A673 (cell line): ENCODE data around the gene ZNF335.

ENCODE experiments used
- CTCF ChIP-seq: fragments of 300-800, 200-600 bp; sonication (generic); conservative IDR thresholded peaks from 2 replicates; pipeline ENCODE4 v1.5.1; 2017; ENCODE audit warnings: low read depth, mild to moderate bottlenecking, antibody characterized with exemption, low read length, moderate library complexity, mixed read lengths
- EZH2 ChIP-seq: fragments of 200-600 bp; sonication (generic); IDR thresholded peaks from 2 replicates; pipeline ENCODE4 v1.6.1; 2017; ENCODE audit warnings: borderline replicate concordance, low read depth, mild to moderate bottlenecking, mixed read lengths, antibody characterized with exemption, low read length; ENCODE audit not compliant: poor library complexity, severe bottlenecking

GRCh38 chr20:45952861-45953260, 19.1 kb downstream of the ZNF335 start:
- TF ChIP-seq EZH2 (no peak), CTCF (no peak)
